ENCODE results near the gene GDAP1L1.

- no peak for TF ChIP-seq POLR2A (IDR thresholded peaks at IDR 0.05; ENCODE audit: low read length)
- TF ChIP-seq GATA1 (IDR thresholded peaks at IDR 0.05; ENCODE audit: low read depth, low read length): no peak
Measured at GRCh38 chr20:44324343-44324742, 77.2 kb downstream of the GDAP1L1 start.

Measured in erythroblast (primary cell).